ENCODE data around the gene ZNHIT3.
A peak's percentile ranks its signal among the peaks of the same experiment; 100 is the strongest.

Gene ZNHIT3

DNA sequence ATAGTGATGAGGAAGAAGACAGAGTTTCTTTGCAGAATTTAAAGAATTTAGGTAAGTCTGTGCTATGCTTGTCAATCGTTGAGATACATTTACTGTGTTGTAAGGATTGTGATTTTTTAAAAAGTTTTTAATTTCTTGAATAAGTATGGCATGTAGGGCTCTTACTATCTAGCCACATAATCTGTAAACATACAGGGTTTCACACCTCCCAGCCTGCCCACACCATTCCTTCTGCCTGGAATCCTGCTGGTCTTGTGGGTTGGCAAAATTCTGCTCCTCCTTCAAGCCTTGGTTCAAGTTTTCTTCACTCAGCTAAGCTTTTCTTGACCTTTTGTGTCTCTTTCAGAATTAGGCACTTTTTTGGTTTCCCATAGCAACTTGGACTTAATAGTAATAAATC, 7.5 kb downstream of the ZNHIT3 start:
- DNase-seq (ENCODE audit: low read depth), result peak; percentile 58
- TF ChIP-seq, protein P1, sequence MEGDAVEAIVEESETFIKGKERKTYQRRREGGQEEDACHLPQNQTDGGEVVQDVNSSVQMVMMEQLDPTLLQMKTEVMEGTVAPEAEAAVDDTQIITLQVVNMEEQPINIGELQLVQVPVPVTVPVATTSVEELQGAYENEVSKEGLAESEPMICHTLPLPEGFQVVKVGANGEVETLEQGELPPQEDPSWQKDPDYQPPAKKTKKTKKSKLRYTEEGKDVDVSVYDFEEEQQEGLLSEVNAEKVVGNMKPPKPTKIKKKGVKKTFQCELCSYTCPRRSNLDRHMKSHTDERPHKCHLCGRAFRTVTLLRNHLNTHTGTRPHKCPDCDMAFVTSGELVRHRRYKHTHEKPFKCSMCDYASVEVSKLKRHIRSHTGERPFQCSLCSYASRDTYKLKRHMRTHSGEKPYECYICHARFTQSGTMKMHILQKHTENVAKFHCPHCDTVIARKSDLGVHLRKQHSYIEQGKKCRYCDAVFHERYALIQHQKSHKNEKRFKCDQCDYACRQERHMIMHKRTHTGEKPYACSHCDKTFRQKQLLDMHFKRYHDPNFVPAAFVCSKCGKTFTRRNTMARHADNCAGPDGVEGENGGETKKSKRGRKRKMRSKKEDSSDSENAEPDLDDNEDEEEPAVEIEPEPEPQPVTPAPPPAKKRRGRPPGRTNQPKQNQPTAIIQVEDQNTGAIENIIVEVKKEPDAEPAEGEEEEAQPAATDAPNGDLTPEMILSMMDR (conservative IDR thresholded peaks at IDR 0.05; ENCODE audit: low read length), result no peak
- H3K4me3 ChIP-seq (ENCODE audit: low read length), result no peak overlapping the region

DNA sequence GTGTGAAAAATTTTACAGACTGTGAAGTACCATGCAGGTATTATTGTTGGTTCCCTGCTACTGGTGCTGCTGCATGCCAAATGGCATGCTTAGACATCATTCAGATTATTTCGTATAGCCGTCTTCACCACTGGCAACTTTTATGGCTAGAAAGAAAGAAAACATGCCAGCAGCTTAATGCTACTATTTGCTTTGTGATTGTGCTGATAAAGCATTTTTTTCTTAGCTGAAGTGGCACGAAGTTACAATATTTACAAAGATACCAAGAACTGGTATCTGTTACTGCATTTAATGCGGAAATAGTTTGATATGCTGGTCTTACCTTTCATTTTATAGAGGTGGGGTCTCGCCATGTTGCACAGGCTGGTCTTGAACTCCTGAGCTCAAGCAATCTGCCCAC, 8.2 kb downstream of the ZNHIT3 start:
- no peak for DNase-seq (ENCODE audit: low read depth)
- TF ChIP-seq, protein P1 (conservative IDR thresholded peaks at IDR 0.05; ENCODE audit: low read length), result no peak
- H3K4me3 ChIP-seq (ENCODE audit: low read length), result no peak overlapping the region

DNA sequence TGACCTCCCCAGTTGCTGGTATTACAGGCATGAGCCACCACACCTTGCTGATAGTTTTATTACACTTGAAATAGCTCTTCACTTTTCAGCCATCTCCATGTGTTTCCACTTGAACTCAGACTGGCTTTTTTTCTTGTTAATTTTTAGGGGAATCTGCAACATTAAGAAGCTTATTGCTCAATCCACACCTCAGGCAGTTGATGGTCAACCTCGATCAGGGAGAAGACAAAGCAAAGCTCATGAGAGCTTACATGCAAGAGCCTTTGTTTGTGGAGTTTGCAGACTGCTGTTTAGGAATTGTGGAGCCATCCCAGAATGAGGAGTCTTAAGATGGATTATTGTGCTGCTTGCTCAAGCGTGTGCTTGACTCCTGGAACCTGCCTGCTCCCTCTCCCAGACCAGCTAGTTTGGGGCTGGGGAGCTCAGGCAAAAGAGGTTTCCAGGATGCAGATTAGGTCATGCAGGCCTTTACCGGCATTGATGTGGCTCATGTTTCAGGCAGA, 8.6 kb downstream of the ZNHIT3 start:
- peak; percentile 60 for DNase-seq (ENCODE audit: low read depth)
- H3K4me3 ChIP-seq (ENCODE audit: low read length), result no peak overlapping the region
- TF ChIP-seq, protein P1 (conservative IDR thresholded peaks at IDR 0.05; ENCODE audit: low read length), result no peak

DNA sequence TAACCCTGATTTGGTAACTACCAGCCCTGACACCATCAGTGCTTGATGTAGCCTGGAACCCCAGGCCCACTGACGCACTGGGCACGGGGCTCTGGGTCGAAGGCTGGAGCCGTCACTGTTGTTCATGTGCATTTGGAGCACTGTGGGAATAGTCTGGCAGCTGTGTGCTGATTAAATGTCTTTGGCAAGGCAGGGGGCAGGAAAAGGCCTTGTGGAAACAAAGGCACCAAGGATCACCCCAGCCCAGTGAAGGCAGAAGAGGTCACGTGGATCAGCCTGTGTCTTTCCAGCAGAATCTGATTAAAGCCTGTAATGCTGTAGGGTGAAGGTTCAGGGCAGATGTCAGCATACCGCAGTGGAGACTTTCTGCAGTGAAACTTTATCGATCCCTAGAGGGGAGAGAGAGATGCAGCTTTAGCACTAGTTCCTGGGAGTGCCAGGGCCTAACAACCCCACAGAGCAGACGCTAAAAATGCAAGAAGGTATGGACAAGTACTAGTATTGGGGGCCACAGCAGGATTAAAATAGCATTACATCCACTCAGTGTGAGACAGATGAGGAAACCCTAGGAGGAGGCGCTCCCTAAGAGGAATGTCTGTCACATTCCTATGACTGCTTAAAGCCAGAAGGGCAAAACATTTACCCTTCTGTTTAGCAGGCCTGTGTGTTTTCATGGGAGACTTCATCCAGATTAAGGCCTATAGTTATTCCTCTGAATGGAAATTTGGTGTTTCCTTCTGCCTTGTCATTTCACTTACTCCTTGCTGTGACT, 9.7 kb downstream of the ZNHIT3 start:
- peak; percentile 17 for DNase-seq (ENCODE audit: low read depth)
- no peak overlapping the region for H3K4me3 ChIP-seq (ENCODE audit: low read length)
- TF ChIP-seq, protein P1 (conservative IDR thresholded peaks at IDR 0.05; ENCODE audit: low read length), result no peak

DNA sequence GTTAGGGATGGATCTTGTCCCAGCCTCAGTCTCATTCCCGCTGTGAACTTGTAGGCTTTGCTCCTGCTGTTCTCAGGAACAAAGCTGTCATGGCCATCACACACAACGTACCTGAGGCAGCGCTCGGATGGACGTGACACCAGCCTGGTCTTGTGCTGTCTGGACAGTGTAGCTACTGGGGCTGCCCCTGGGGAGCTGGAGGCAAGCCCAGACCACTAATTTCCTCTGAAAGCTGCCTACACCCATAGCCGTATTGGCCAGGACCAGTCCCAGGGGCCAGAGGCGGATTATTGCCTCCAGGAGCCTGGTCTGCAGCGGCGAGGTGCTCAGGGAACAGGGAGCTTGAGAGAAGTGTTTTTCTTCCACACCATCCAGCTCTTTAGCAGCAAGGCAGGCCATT, 11.7 kb downstream of the ZNHIT3 start:
- no peak for DNase-seq (ENCODE audit: low read depth)
- TF ChIP-seq, protein P1 (conservative IDR thresholded peaks at IDR 0.05; ENCODE audit: low read length), result no peak
- no peak overlapping the region for H3K4me3 ChIP-seq (ENCODE audit: low read length)

DNA sequence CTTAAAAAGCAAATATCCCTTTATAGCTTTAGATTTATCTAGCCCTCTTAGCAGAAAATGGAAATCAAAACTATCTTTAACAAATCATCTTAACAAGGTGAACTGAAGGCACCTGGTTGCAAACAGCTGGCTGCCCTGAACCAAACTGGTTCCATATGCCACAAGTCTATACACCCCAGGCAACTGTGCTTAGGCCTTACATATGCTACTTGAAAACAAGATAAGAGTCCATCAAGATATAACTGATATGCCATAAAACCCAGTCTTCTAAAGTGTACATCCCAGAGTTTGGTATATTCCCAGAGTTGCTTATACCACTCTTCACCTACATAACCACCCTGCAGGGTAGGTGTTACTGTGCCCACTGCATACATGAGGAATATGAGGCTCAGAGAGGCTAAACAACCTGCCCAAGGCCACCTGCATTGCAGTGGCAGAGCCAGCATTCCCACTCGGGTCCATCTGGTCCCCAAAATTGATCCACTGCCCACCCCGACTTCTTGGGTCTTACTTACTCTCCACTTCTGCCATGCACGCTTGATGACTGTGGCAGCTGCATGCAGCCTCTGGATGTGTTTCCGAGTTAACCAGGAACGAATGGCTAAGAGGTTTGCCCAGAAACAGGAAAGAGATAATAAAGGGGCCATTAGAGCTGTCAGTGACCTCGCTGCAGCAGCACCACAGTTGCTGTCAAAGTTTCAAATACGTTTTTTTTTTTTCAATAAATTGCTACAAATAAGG, 12.2 kb downstream of the ZNHIT3 start:
- DNase-seq (ENCODE audit: low read depth), result no peak
- no peak overlapping the region for H3K4me3 ChIP-seq (ENCODE audit: low read length)
- TF ChIP-seq, protein P1 (conservative IDR thresholded peaks at IDR 0.05; ENCODE audit: low read length), result no peak

All from AG10803 (cell line).